Measurements from ENCODE around the gene CREBBP.

The CREBBP gene

DNA sequence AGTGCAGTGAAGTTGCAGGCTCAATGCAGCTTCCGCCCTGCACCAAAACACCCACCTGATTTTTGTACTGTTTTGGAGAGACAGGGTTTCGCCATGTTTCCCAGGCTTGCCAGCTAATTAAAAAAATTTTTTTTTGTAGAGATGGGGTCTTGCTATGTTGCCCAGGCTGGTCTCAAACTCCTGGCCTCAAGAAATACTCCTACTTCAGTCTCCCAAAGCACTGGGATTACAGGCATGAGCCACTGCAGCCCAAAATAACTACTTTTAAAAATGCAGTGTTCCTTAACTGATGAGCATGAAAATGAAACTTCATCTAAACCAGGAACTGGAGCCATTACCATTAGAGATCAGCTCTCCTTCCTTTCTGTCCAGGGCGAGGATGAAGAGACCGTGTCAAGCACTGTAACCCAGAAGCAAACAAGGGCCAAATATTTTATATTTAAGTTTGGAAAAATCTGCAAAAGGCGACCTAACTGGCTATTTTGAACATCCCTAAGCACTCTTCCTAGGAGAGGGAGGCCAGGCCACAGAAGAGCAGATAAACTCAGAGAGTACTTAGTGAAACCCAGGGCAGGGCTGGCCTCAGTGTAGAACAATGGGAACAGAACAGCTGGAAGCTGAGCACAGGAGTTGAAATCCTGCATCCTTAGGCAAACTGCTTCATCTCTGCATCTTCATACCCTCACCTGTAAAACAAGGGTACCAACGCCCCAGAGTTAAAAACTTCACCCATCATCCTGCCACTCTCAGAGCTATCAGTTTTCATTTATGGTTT is 24.0 kb downstream of the CREBBP start:
- DNase-seq (ENCODE audit: low spot score), result no peak

- no peak for DNase-seq (ENCODE audit: low spot score)
These were observed 25.6 kb downstream of the CREBBP start for GRCh38 chr16:3854750-3855541.

- no peak for DNase-seq (ENCODE audit: low spot score)
These were observed 30.0 kb downstream of the CREBBP start for GRCh38 chr16:3850544-3850899.

DNA sequence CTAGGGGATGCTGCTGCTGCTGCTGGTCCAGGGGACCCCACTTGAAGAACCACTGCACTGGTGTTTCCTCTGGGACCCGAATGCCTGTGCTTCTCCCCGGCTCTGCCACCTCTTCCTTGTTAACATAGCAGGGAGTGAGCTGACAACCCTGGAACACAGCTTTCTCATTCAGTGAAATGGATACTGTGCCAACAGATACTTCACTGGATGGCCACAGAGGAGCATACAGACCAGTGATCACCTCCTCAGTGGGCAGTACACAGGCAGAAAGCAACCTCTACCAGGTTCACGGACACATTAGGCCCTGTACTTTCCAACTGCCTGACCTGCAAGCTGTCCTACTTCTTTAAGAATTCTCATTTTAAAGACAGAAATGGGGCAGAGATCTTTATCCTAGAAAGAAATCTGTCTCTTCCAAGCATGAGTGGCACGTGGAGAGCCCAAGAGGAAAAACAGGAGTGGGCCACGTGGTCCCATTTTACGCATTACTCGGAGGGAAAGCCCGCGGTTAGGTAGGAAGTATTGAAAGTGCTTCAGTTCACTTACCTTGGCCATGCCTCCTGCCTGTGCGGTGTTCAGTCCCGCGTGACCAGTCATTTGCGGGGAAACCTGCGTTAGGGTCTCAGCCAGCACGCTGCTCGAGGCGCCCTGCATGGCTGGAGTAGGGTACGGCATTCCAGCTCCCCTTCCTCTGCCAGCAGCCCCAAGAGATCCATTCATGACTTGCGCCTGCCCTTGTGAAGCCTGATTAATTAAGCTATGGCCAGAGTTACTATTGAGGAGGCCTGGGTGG is 30.6 kb downstream of the CREBBP start:
- DNase-seq (ENCODE audit: low spot score), result no peak

GRCh38 chr16:3846595-3847091 is 33.9 kb downstream of the CREBBP start:
- no peak for DNase-seq (ENCODE audit: low spot score)

DNA sequence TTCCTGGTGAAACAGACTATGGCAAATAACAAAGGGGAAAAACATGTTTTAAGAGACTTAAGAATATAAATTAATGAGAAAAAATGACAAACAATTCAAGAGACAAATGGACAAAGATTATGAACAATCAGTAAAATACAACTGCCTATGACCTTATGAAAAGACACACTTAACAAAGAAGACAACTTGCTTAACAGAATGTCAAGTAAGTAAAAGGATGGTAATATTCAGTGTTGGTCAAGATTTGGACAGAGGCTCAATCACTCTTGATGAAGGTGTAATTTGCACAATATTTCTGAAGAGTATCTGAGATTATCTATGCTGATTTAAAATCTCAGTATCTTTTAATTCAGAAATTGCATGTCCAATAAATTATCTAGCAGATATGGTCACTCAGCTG is 34.4 kb downstream of the CREBBP start:
- no peak for DNase-seq (ENCODE audit: low spot score)

- DNase-seq (ENCODE audit: low spot score), result peak; percentile 66
These were observed 37.5 kb downstream of the CREBBP start for GRCh38 chr16:3842994-3843393.

GRCh38 chr16:3841729-3842508 is 38.6 kb downstream of the CREBBP start:
- DNase-seq (ENCODE audit: low spot score), result no peak

- no peak for DNase-seq (ENCODE audit: low spot score)
These were observed 40.9 kb downstream of the CREBBP start for GRCh38 chr16:3839402-3840184.

DNA sequence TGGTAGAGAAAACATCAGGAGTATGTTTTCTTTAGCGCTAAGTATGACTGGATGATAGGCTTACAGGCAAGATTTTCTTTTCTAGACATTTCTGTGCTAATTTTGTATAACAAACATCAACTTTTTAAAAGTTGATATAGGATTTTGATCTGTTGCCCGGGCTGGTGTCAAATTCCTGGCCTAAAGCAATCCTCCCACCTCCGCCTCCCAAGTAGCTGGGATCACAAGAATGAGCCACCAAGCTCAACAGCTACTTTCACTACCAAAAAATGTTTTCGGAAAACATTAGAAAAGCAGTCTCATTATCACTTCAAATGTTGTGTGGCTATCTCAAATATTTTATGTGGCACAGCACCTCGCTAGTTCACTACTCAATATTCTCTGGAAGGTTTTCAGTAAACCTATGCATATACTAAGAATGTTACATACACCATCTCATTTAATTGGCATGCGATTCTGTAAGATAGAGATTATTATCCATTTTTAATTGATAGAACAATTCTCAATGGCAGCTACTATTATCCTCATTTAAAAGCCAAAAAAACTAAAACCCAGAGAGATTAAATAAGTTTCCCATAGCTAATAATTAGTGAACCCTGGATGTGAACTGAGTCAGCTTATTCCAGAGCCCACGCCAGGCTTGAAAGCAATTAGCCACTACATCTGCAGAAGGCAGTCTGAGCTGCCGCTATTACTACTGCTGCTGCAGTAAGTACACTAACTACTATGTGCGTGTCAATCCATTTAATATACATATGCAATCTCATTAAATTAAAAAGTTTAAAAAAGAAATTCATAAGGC is 41.7 kb downstream of the CREBBP start:
- no peak for DNase-seq (ENCODE audit: low spot score)

GRCh38 chr16:3837851-3838586 is 42.5 kb downstream of the CREBBP start:
- no peak for DNase-seq (ENCODE audit: low spot score)

DNA sequence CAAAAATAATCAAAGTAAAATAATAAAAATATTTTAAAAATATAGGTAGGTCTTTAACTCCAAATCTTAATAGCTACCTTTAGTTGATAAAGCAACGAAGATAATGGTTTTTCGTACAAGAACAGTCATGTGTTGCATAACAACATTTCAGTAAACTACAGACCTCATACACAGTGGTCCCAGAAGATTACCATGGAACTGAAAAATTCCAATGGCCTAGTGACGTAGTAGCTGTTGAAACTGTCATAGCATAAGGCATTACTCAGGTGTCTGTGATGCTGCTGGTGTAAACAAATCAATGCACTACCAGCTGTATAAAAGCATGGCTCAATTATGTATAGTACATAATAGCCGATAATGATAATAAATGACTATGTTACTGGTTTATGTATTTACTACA is 43.9 kb downstream of the CREBBP start:
- DNase-seq (ENCODE audit: low spot score), result no peak

GRCh38 chr16:3835089-3835602 is 45.4 kb downstream of the CREBBP start:
- DNase-seq (ENCODE audit: low spot score), result no peak

- DNase-seq (ENCODE audit: low spot score), result no peak
These were observed 47.8 kb downstream of the CREBBP start for GRCh38 chr16:3832668-3833067.

GRCh38 chr16:3830625-3831254 is 49.8 kb downstream of the CREBBP start:
- DNase-seq (ENCODE audit: low spot score), result no peak

GRCh38 chr16:3829631-3830536 is 50.6 kb downstream of the CREBBP start:
- DNase-seq (ENCODE audit: low spot score), result no peak

- no peak for DNase-seq (ENCODE audit: low spot score)
These were observed 54.6 kb downstream of the CREBBP start for GRCh38 chr16:3825940-3826339.

DNA sequence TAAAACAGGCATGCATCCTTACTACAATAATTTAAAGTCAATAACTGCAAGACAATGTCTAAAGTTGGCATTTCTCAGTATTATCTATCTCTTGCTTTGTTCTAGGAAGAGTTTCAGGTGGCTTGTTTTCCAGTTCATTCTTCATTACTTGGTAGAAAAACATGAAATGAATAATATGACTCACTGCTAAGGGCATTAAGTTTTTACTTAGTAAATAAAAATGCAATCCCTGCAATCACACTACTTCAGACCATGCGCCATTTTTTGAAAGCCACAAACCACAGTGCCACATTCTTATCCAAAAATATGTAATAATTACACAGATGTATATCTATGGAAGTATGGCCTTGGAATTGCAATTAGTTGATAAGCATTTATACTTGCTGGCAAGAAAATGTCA is 55.4 kb downstream of the CREBBP start:
- DNase-seq (ENCODE audit: low spot score), result peak; percentile 50

All from AG20443 (cell line).